DMS 273 (cell line): Measurements from ENCODE around the gene CCDC120.

ENCODE experiments used
- DNase-seq: peaks from one replicate; lab custom pipeline; 2025; ENCODE audit not compliant: unreplicated experiment; lab: John Stamatoyannopoulos, UW

CCDC120 gene

DNA sequence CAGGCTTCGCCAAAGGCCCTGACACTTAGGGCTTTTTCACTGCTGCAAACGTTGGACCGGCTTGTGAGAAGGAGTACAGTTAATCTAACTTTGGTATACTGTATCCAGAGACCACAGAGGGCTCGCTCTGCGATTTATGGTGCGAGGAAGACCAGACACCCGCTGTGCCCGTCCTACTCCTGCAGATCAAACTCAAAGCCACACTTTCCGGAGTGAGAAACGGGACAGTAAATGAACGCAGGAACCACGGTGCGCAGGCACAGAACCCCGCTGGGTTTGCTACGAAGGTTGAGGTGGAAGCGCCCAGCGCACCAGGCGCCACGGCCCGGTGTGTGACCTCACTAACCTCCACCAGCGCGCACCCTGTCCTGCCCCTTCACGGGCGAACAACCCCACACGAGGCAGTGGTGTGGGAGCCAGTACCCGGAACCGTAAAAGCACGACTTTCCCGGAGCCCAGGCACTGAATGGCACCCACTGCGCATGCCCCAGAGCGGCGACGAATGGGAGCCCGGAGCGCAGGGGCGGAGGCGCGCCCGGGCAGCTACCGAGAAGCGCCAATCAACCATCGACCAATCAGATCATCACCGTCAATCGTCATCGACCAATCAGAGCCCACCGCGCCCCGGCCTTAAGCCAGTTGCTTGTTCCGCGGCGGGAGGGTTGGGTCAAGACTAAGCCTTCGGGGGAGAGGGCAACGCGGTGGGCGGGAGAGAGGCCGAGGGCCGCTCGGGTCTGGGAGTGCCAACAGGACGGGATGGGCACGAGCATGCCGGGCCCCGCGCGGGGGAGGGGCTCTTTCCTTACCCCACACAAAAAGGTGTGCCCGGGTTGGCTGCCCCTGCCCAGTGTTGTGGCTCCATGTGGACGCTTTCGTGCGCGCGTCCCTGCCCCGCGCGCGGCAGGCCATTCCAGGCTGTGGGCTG is 42.2 kb downstream of the CCDC120 start:
- peak; percentile 97 for DNase-seq

DNA sequence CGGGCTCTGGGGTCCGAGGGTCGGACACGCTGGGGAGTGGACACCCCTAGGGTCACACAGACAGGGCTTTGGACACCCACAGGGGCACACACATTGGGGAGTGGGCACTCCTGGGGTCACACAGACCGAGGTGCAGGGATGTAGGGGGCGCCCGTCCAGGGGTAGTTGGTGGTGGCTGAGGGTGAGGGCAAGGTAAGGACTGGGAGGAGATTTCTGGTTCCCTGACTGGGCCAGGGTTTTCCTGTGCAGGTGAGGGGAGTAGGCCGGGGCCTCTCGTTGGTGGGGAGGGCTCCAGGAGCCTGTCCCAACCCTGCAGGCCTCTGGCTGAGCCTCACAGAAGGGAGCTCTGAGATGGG is 42.8 kb downstream of the CCDC120 start:
- no peak for DNase-seq

DNA sequence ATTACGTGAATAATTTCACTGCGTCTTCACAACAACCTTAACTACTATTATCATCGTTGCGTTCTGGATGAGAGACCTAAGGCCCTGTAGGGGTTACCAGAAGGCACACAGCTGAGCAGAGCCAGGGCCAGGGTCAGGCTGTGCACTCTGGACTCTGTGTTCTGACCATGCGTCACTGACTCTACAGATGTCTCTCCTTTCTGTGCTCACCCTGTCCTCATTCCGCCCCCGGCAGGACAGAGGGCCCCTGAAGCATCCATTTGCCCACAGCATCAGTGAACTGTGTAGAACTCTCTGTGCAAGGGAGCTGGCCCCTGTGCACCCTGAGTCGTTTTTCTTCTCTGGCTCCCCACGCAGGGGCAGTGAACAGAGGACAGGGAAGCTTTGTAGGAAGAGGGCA is 43.4 kb downstream of the CCDC120 start:
- no peak for DNase-seq

DNA sequence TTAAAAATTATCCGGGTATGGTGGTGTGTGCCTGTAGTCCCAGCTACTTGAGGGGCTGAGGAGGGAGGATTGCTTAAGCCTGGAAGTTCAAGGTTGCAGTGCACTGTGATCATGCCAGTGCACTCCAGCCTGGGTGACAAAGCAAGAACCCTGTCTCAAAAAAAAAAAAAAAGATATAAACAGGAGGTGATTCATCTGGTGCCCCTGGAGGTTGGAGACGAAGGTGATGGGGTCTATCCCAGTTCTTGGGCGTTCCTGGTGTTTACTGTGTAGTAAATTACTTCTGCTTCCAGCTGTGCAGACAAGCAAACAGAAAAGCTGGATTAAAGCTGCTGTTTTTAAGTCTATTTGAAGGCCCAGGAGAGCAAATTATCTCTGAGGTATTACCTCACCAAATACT is 44.8 kb downstream of the CCDC120 start:
- DNase-seq, result no peak

DNA sequence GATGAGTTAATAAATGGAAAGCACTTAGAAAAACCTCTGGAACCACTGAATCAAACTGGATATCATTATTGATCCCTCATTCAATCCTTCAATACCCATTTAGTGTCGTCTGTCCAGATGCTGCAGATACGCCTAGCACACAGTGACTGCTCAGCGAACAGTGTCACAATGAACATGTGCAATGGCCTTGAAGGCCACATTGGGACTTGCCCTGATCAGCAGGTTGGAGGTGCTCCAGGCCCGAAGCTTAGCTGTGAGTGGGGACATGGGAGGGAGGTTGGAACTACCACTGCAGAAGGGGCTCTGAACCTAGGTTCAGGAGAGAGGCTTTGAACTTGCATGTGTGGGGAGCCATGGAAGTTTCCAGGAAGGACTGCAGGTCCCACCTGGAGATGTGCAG is 47.5 kb downstream of the CCDC120 start:
- no peak for DNase-seq

DNA sequence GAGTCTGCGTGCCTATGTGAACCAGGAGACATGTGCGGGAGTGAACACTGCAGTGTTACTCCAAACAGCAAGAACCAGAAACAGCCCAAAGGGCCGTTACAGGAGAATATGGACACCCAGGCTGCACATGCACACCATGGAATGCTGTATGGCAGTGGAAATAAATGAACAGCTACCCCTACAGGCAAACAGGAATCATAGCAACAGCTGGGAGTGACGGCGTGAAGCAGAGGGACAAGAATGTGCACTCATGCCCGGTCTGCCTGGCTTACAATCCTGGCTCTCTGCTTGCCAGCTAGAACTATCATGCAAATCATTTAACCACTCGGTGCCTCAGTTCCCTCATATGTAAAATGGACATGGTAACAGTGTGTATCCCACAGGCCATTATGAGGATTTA is 48.1 kb downstream of the CCDC120 start:
- DNase-seq, result peak; percentile 69

DNA sequence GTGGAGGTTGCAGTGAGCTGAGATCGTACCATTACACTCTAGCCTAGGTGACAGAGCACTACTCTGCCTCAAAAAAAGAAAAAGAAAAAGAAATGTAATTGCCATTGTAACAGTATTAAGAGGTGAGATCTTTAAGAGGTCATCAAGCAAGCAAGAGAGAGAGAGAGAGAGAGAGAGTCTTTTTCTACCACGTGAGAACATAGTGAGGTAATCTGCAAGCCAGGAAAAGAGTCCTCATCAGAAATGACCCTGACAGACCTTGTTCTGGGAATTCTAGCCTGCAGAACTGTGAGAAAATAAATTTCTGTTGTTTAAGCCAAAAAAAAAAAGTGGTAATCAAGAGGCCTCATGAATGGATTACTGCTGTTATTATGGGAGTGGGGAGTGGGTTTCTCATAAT is 49.8 kb downstream of the CCDC120 start:
- DNase-seq, result no peak

DNA sequence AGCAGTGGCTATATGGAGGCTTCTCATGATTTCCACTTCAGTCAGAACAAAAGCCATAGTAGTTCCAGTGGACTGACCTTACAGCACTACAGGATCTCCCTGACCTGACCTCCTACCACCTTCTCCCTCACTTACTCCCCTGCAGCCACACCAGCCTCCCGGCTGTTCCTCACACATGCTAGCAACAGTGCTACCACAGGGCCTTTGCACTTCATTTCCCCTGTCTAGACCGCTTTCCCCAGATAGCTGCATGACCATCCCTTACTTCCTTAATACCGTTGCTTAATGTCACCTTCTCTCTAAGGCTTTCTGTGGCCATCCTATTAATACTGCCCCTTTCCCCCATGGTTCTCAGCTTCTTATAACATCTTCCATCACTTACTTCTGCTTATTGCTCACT is 51.6 kb downstream of the CCDC120 start:
- no peak for DNase-seq

DNA sequence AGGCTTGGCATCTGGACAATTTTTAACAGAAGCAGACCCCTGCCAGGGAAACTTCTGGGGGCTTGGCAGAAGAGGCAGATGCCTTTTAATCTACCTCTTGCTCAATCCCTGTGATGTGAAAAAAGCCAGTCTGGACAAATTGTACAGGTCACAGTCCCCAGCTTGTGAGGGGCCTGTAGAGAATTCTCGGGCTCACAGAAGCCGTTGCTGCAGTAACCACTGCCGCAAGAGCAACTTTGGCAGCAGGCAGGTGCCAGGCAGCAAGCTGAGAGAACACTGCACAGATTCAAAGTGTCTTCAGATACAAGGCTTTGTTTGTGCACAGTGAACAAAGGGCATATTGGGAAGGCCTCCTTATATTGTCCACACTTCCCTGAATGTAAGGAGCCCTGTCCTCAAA is 53.0 kb downstream of the CCDC120 start:
- DNase-seq, result no peak

DNA sequence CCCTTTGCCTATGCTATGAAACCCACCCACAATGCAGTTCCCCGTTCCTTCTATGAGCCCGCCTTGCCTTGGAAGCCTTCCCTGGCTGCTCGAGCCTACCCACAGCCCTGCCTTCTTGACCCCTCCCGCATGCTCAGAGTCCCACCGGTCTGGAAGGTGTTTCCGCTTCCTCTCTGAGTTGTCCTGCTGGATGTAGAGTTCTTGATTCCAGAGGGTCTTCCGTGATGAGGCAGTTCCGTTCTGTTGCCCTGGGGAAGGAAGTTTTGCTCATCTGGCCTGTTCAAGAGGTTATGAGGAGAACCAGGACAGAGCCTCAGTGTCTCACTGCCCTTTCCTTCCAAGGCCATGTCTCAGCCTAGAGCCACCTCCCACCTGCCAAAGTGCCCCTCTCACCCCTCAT is 57.3 kb downstream of the CCDC120 start:
- no peak for DNase-seq

DNA sequence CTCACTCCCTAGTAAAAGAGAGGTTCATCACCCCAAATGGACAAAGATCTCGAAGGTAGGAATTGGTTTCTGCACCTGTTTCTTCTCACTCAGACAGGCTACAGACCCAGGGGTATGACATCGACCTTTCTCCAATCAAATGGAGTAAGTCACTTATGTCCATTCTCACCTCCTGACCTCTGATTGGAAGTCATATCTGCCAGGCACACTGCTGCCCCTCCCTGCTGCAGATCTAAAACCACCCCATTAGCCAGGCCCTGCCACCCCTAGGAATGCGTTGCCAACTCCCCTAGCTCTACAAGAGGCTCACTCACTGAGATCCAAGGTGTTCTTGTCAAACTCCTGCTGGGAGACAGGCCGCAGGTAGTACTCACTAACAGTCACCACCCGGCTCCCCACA is 57.9 kb downstream of the CCDC120 start:
- DNase-seq, result no peak

DNA sequence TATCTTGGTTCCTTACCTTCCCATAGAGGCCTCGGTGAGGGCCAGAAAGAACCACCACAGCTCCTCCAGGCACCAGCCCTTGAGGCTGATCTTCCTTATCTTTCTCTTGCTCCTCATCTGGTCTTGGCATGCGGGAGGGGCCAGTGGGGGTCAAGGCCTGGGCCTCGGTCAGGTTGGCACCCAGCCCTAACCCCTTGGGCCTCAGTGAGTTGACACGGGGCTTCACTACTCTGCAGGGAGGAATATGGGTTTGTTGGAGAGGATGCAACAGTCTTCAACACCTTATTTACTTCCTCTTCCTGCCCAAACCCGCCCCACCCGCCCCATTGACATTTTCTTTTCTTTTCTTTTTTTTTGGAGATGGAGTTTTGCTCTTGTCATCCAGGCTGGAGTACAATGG is 58.8 kb downstream of the CCDC120 start:
- DNase-seq, result no peak
